Muscle layer of duodenum (tissue), 2 donors: ENCODE data around the gene PUS7L.
"Not testable (repeated sequence)": the region's sequence is repeated elsewhere in the genome, so short reads cannot be mapped to it uniquely, and the experiment has no call there.

Experiments
- H3K27ac ChIP-seq: one replicate; pipeline ENCODE4 v1.7.0; 2013; ENCODE audit warnings: mild to moderate bottlenecking, low read length
- H3K27me3 ChIP-seq: one replicate; pipeline ENCODE4 v1.7.0; 2013; ENCODE audit warnings: low read depth, mild to moderate bottlenecking, control low read depth, low read length
- H3K36me3 ChIP-seq, 2 donors: one replicate each; pipeline ENCODE4 v1.7.0; 2013; ENCODE audit warnings: low read length in 2 of 2, control low read depth in 1 of 2, mild to moderate bottlenecking in 1 of 2; ENCODE audit not compliant: insufficient read depth in 2 of 2, control insufficient read depth in 1 of 2
- H3K4me1 ChIP-seq, 2 donors: one replicate each; pipeline ENCODE4 v1.7.0; 2013; ENCODE audit warnings: low read length in 2 of 2, mild to moderate bottlenecking in 2 of 2, control low read depth in 1 of 2, moderate library complexity in 1 of 2; ENCODE audit not compliant: insufficient read depth in 2 of 2, control insufficient read depth in 1 of 2
- H3K4me3 ChIP-seq, 2 donors: one replicate each; pipeline ENCODE4 v1.7.0; 2013; ENCODE audit warnings: low read length in 2 of 2, low read depth in 1 of 2, mild to moderate bottlenecking in 1 of 2
- H3K9me3 ChIP-seq, 2 donors: one replicate each; pipeline ENCODE4 v1.7.0; 2013; ENCODE audit warnings: low read length in 2 of 2, control low read depth in 1 of 2, mild to moderate bottlenecking in 1 of 2; ENCODE audit not compliant: control insufficient read depth in 1 of 2
- donor health status: healthy.

PUS7L gene

DNA sequence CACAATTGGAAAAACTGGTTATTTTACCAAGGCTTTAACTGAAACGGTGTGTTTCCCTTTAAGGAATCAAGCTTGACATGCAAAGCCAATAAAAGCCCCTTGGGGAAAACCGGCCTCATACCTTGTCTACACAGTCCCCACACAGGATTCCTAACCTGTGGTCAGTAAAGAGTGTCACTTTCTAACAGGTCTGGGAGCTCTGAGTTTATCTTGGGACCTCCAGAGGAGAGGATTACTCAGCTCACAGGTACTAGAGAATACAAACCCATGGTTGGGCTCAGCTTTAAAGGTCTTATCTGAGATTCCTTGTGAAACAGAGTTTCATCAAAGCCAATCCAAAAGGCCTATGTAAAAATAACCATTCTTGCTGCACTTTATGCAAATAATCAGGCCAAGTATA lies 54.8 kb downstream of the PUS7L start:
- peaks cover 0 to 11% of the 10 kb centered on the region in 2 donors for H3K9me3 ChIP-seq

DNA sequence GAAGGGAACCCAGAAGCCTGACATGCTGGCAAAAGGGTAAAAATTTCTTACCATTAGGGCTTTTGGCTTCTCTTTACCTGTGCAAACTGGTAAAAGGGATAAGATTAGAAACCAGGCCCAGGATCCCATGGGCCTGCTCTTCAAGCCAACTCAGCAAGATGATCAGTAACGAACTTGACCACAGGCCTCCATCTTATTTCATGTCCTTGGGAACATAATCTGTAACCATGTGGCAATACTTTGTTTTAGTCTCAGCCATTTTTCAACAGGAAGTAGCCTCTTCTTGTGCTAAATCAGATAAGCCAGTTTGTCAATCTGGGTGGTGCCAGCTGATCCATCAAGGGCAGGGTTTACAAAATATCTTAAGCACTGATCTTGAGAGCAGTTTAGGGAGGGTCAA lies 57.4 kb downstream of the PUS7L start:
- H3K27me3 ChIP-seq, H3K9me3 ChIP-seq, H3K27ac ChIP-seq: not testable (repeated sequence)

More for the DNA sequence above, 54.8 kb downstream of the PUS7L start:
- H3K36me3 ChIP-seq, H3K4me1 ChIP-seq, H3K27ac ChIP-seq, H3K4me3 ChIP-seq, H3K27me3 ChIP-seq: not testable (repeated sequence)

DNA sequence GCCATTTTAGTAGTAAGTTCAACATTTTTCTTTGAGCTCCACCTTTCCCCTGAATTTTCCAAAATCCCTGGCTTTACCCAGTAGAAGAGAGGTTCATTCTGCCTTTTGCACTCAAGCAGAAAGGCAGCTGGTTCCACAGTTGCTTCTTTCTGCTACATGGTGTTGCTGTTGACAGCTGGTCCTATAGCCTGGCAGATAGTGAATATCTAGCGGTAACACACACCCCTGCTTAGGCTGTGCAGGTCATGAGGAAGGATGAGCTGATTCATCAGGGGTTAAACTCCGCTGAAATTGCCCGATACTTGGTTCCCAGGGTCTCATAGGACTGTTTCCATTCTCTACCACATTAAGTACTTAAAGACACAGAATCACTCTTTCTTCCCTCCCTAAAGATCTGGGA lies 62.4 kb downstream of the PUS7L start:
- H3K27ac ChIP-seq = no peak overlapping the region
- no peak overlapping the region for H3K4me3 ChIP-seq
- H3K4me1 ChIP-seq = no peaks in the 10 kb centered on the region
- no peaks in the 10 kb centered on the region for H3K9me3 ChIP-seq
- H3K36me3 ChIP-seq = no peaks in the 10 kb centered on the region
- no peaks in the 10 kb centered on the region for H3K27me3 ChIP-seq

More for the DNA sequence above, 57.4 kb downstream of the PUS7L start:
- not testable (repeated sequence) for H3K36me3 ChIP-seq, H3K4me3 ChIP-seq, H3K4me1 ChIP-seq

DNA sequence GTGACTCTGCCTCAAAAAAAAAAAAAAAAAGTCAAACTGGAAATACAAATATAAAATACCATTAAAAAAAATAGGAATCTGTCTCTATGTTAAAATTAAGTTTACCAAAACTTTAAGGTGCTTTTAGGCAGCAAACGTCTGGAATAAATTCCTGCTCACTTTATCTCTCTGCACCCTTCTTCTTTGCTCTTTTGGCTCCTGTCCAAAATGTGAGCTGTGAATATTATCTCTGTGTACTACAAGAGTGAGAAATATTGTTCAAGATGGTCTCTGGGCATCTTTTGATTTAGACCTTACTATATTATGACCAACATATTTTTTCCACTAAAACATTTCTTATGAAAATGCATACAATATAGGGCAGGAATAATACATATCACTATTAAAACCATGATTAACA lies 63.7 kb downstream of the PUS7L start:
- H3K36me3 ChIP-seq = no peaks in the 10 kb centered on the region
- no peaks in the 10 kb centered on the region for H3K27me3 ChIP-seq
- H3K27ac ChIP-seq = no peak overlapping the region

DNA sequence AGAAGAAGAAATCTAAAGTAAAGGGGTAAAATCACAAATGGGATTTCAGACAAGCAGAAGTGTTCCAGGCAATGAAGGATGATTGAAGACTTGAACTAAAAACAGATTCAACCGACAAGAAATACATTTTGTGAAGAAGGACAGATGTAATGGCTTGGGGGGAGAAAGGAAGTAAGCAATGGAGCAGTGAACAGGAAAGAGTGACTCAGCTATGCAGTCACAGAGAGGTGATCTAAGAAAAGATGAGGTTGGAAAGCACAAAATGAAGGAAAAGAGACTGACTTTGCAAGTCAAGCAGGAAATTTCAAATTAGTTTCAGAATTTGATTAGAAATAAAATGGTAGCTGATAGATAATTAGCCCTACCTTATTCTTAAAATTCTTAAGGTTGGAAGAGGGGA lies 66.5 kb downstream of the PUS7L start:
- Histone ChIP-seq H3K4me1 (no peaks in the 10 kb centered on the region), H3K27ac (no peak overlapping the region), H3K4me3 (no peak overlapping the region), H3K36me3 (no peaks in the 10 kb centered on the region), H3K9me3 (no peaks in the 10 kb centered on the region), H3K27me3 (no peaks in the 10 kb centered on the region)

More for the DNA sequence above, 63.7 kb downstream of the PUS7L start:
- Histone ChIP-seq H3K9me3 (no peaks in the 10 kb centered on the region), H3K4me1 (no peaks in the 10 kb centered on the region), H3K4me3 (no peak overlapping the region)

DNA sequence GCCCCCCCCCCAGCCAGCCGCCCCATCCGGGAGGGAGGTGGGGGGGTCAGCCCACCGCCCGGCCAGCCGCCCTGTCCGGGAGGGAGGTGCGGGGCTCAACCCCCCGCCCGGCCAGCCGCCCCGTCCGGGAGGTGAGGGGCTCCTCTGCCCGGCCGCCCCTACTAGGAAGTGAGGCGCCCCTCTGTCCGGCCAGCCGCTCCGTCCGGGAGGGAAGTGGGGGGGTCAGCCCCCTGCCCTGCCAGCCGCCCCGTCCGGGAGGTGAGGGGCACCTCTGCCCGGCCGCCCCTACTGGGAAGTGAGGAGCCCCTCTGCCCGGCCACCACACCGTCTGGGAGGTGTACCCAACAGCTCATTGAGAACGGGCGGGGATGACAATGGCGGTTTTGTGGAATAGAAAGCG lies 73.1 kb downstream of the PUS7L start:
- not testable (repeated sequence) for H3K4me1 ChIP-seq, H3K27me3 ChIP-seq, H3K27ac ChIP-seq, H3K9me3 ChIP-seq, H3K36me3 ChIP-seq, H3K4me3 ChIP-seq

DNA sequence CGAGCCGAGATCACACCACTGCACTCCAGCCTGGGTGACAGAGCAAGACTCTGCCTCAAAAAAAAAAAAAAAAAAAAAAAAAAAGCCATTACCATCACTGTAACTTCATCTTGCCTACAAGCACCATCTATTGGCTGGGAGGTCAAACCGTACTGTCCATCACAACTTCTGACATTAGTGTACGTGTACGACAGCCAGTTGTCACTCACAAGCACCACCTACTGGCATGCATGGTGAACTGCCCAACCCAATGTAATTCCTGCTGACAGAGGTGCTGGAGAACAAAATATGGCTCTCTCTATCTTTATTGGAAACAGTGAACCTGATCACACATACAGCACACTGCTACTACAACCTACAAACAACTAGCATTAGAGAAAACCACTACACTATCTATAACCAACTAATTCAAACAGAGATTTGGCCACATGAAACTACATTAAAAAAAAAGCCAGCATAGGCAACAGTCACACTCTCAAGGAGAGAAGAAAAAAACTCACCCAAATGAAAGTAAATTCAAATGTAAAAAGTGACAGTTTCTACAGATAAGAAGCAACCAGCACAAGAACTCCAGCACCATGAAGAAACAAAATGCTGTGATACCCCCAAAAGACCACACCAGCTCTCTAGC lies 82.3 kb downstream of the PUS7L start:
- no peaks in the 10 kb centered on the region for H3K27me3 ChIP-seq
- no peak overlapping the region for H3K4me3 ChIP-seq
- H3K27ac ChIP-seq = no peak overlapping the region
- no peaks in the 10 kb centered on the region for H3K4me1 ChIP-seq
- no peaks in the 10 kb centered on the region for H3K36me3 ChIP-seq
- H3K9me3 ChIP-seq = peaks cover 0 to 2% of the 10 kb centered on the region in 2 donors

DNA sequence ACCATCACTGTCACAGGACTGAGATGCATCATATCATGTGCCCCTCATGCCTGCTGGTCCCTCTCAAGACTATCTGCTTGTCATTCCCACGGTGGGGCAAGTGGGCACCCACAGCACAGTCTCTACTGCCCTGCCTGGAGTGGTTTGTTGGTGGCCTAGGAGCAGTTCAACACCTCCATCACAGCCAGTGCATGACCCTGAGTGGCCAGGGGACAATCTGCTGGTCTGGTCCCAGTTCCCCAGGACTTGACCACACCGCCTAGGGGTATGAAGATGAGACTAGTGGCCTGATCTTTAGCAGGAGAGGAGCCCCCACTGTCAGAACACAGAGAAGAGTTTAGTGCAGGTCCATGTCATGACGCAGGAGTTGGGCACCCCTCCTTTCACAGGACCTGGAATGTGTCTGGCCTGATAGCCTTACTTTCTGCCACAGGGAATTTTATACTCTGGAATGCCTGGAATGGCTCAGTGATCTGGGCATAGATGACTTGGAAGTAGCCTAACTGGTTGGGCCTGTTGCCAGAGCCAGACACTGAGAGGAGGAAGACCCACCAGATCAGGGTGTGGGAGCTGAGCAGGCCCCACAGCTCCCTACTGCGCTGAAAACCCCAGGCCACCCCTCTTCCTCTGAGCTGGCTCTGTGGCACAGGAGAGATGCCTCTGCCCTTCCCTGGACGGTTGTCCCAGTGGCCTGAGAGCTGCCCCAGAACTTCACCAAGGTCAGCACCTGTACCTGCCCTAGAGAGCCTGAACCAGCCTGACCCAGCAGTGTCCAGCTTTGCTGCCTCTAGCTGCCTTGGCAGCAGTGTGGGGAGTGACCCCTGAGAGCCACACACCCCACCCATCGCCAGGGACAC lies 83.3 kb downstream of the PUS7L start:
- no peaks in the 10 kb centered on the region for H3K36me3 ChIP-seq
- no peak overlapping the region for H3K27ac ChIP-seq
- H3K4me1 ChIP-seq = no peaks in the 10 kb centered on the region
- no peak overlapping the region for H3K4me3 ChIP-seq
- no peaks in the 10 kb centered on the region for H3K27me3 ChIP-seq
- peaks cover 0 to 2% of the 10 kb centered on the region in 2 donors for H3K9me3 ChIP-seq

DNA sequence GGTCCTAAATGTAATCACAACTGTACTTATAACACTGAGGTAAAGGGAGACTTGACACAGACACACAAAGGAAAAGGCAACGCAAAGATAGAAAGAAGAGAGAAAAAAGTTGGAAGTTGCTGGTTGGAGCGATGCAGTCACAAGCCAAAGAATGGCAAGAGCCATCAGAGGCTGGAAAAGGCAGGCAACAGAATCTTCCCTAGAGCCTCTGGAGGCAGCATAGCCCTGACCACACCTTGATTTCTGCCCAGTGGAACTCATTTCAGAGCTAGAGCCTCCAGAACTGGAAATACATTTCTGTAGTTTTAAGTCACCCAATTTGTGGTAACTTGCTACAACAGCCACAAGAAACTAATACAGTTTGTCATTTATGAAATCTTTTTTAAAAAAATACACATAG lies 89.2 kb downstream of the PUS7L start:
- Histone ChIP-seq H3K4me3 (no peak overlapping the region), H3K9me3 (no peaks in the 10 kb centered on the region), H3K4me1 (no peaks in the 10 kb centered on the region), H3K36me3 (no peaks in the 10 kb centered on the region), H3K27me3 (no peaks in the 10 kb centered on the region), H3K27ac (no peak overlapping the region)
